CD14-positive monocyte (primary cell): Measurements from ENCODE around the gene PLXNC1. TPM values are rescaled to one million over a fixed set of nuclear protein-coding genes. Genes with fewer than 3 reads are reported as not detected.

Experiments
- DNase-seq, 3 donors: peaks; one replicate each; pipeline ENCODE4 v3.0.0-alpha.2; 2011 to 2022
- H2AFZ ChIP-seq: 2 replicates; pipeline ENCODE4 v1.6.0; 2012; ENCODE audit warnings: mild to moderate bottlenecking, low read depth, low read length, inconsistent platforms; ENCODE audit not compliant: insufficient read depth, poor library complexity, severe bottlenecking
- H3K27ac ChIP-seq, 2 donors: 1 replicate in 1 of 2; 2 replicates in 1 of 2; pipeline ENCODE4 v1.5.1; 2012 to 2013; ENCODE audit warnings: low read length in 2 of 2, control low read depth in 1 of 2, inconsistent platforms in 1 of 2, low read depth in 1 of 2, mild to moderate bottlenecking in 1 of 2
- H3K27me3 ChIP-seq, 2 donors: one replicate each; pipeline versions ENCODE4 v1.6.0 to v1.6.1; 2011 to 2013; ENCODE audit warnings: low read length in 2 of 2; ENCODE audit not compliant: control insufficient read depth in 2 of 2, insufficient read depth in 2 of 2
- H3K36me3 ChIP-seq, 2 donors: replicated peaks in 1 of 2; 1 replicate in 1 of 2; 2 replicates in 1 of 2; pipeline versions ENCODE4 v1.5.1 to v1.6.1; 2012 to 2013; ENCODE audit warnings: low read length in 2 of 2, control low read depth in 1 of 2, inconsistent platforms in 1 of 2, mild to moderate bottlenecking in 1 of 2; ENCODE audit not compliant: insufficient read depth in 2 of 2, control insufficient read depth in 1 of 2
- H3K4me1 ChIP-seq, 2 donors: 1 replicate in 1 of 2; 2 replicates in 1 of 2; pipeline versions ENCODE4 v1.5.1 to v1.6.1; 2012 to 2013; ENCODE audit warnings: low read length in 2 of 2, control low read depth in 1 of 2, inconsistent platforms in 1 of 2, mild to moderate bottlenecking in 1 of 2, moderate library complexity in 1 of 2; ENCODE audit not compliant: insufficient read depth in 2 of 2, control insufficient read depth in 1 of 2
- H3K4me2 ChIP-seq: replicated peaks from 2 replicates; pipeline ENCODE3; 2012; ENCODE audit warnings: low read length, moderate library complexity, mild to moderate bottlenecking; ENCODE audit not compliant: poor library complexity, severe bottlenecking; ENCODE audit errors: extremely low read depth
- H3K4me3 ChIP-seq, 3 experiments: fragments of 200-600 bp in 1 of 3; sonication (generic) in 1 of 3; replicated peaks in 1 of 3; 1 replicate in 2 of 3; 2 replicates in 1 of 3; pipeline ENCODE4 v1.5.1; 2011 to 2013; ENCODE audit warnings: low read length in 3 of 3, mild to moderate bottlenecking in 3 of 3, control low read depth in 2 of 3, low read depth in 2 of 3, inconsistent platforms in 1 of 3, moderate library complexity in 1 of 3
- H3K79me2 ChIP-seq: 2 replicates; pipeline ENCODE4 v1.6.0; 2012; ENCODE audit warnings: mild to moderate bottlenecking, control low read depth, inconsistent platforms, low read length, moderate library complexity; ENCODE audit not compliant: insufficient read depth
- H3K9ac ChIP-seq: 2 replicates; pipeline ENCODE4 v1.6.0; 2017; ENCODE audit warnings: low read length, mild to moderate bottlenecking; ENCODE audit not compliant: insufficient read depth, poor library complexity, severe bottlenecking
- H3K9me3 ChIP-seq, 2 donors: replicated peaks in 1 of 2; 1 replicate in 1 of 2; 2 replicates in 1 of 2; pipeline versions ENCODE4 v1.5.1 to v1.6.1; 2012 to 2013; ENCODE audit warnings: low read length in 2 of 2, control low read depth in 1 of 2; ENCODE audit not compliant: control insufficient read depth in 1 of 2, insufficient read depth in 1 of 2
- H4K20me1 ChIP-seq: 2 replicates; pipeline ENCODE4 v1.6.0; 2012; ENCODE audit warnings: mild to moderate bottlenecking, low read length, control low read depth, moderate library complexity; ENCODE audit not compliant: insufficient read depth
- H3K27ac Mint-ChIP-seq, 7 donors: one replicate each; pipeline ENCODE4 v1.8.0; 2020; ENCODE audit warnings: mild to moderate bottlenecking in 7 of 7, mixed read lengths in 7 of 7, moderate library complexity in 6 of 7, inconsistent platforms in 2 of 7
- H3K27me3 Mint-ChIP-seq, 3 donors: one replicate each; pipeline ENCODE4 v1.8.0; 2021 to 2022; ENCODE audit warnings: low read depth in 3 of 3, mild to moderate bottlenecking in 3 of 3, mixed read lengths in 3 of 3, moderate library complexity in 3 of 3, inconsistent platforms in 1 of 3
- H3K36me3 Mint-ChIP-seq, 2 donors: one replicate each; pipeline ENCODE4 v1.8.0; 2020; ENCODE audit warnings: mixed read lengths in 2 of 2, inconsistent platforms in 1 of 2, mild to moderate bottlenecking in 1 of 2
- H3K4me1 Mint-ChIP-seq: one replicate; pipeline ENCODE4 v1.8.0; 2020; ENCODE audit warnings: mild to moderate bottlenecking, mixed read lengths
- H3K4me3 Mint-ChIP-seq, 2 donors: one replicate each; pipeline ENCODE4 v1.8.0; 2020; ENCODE audit warnings: mild to moderate bottlenecking in 2 of 2, mixed read lengths in 2 of 2, moderate library complexity in 1 of 2
- H3K9me3 Mint-ChIP-seq, 7 donors: one replicate each; pipeline ENCODE4 v1.8.0; 2020 to 2022; ENCODE audit warnings: mixed read lengths in 7 of 7, mild to moderate bottlenecking in 6 of 7, moderate library complexity in 6 of 7, inconsistent platforms in 2 of 7
- WGBS: methylation state at CpG from one replicate; pipeline ENCODE4 v1.1.5; 2013; ENCODE audit warnings: missing lambda C conversion rate; ENCODE audit not compliant: insufficient coverage; 5-methylcytosine and 5-hydroxymethylcytosine counted together
- intact Hi-C, 2 donors: fragments of 100-400 bp; cut with micrococcal nuclease; formaldehyde crosslinking; loops; one replicate each; pipeline versions ENCODE4 v1.15.0 to v1.15.1; 2023
- polyA plus RNA-seq, 3 donors: library from polyadenylated mRNA; depleted of rRNA in 1 of 3; unstranded in 2 of 3; stranded (reverse) in 1 of 3; fragments of 300-500 nt in 2 of 3; fragments of >200 nt in 1 of 3; fragmentation: Illumina TruSeq in 2 of 3; gene quantifications; 1 replicate in 2 of 3; 2 replicates in 1 of 3; pipeline ENCODE4 v1.2.3, GENCODE V29; 2012 to 2021
- TF ChIP-seq, protein P1 (sequence below): fragments of 200-600 bp; IDR thresholded peaks from one replicate; pipeline ENCODE4 v1.8.0; 2022; ENCODE audit warnings: antibody characterized with exemption, mild to moderate bottlenecking

Gene PLXNC1
- polyA plus RNA-seq, 3 donors: 14.3 to 35.2 (median 15.4) TPM

DNA sequence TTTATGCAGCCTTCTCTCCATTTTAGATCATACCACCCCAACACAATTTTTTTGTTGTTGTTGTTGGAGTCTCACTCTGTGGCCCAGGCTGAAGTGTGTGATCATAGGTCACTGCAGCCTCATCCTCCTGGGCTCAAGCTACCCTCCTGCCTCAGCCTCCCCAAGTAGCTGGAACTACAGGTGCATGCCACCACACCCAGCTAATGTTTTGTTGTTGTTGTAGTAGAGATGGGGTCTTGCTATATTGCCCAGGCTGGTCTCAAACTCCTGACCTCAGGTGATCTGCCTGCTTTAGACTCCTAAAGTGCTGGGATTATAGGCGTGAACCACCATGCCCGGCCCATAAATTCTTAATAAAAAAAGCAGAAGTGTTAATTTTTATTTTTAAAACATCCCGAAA lies 111.6 kb downstream of the PLXNC1 start:
- H3K4me1 ChIP-seq: peaks cover 40 to 44% of the 10 kb centered on the region in 2 donors
- H3K27ac ChIP-seq: no peak overlapping the region
- no peaks in the 10 kb centered on the region for H4K20me1 ChIP-seq
- Mint-ChIP-seq H3K36me3 (peaks cover 65 to 74% of the 10 kb centered on the region in 2 donors), H3K27ac (no peak overlapping the region), H3K4me1 (peaks cover 43% of the 10 kb centered on the region), H3K9me3 (peaks cover 0 to 2% (median 0%) of the 10 kb centered on the region in 7 donors), H3K27me3 (peaks cover 0 to 2% (median 0%) of the 10 kb centered on the region in 3 donors), H3K4me3 (no peak overlapping the region)
- H3K36me3 ChIP-seq: peaks cover 33 to 68% of the 10 kb centered on the region in 2 donors
- no peak overlapping the region for H3K4me2 ChIP-seq
- no peaks in the 10 kb centered on the region for H3K27me3 ChIP-seq
- no peak overlapping the region for H3K9ac ChIP-seq
- intact Hi-C loops: loop anchor here (10.0 kb wide), 2 partner anchors 105 to 115 kb away; partner anchors contain the start of gene PLXNC1 (in 1 of the 2)
- TF ChIP-seq, protein P1, sequence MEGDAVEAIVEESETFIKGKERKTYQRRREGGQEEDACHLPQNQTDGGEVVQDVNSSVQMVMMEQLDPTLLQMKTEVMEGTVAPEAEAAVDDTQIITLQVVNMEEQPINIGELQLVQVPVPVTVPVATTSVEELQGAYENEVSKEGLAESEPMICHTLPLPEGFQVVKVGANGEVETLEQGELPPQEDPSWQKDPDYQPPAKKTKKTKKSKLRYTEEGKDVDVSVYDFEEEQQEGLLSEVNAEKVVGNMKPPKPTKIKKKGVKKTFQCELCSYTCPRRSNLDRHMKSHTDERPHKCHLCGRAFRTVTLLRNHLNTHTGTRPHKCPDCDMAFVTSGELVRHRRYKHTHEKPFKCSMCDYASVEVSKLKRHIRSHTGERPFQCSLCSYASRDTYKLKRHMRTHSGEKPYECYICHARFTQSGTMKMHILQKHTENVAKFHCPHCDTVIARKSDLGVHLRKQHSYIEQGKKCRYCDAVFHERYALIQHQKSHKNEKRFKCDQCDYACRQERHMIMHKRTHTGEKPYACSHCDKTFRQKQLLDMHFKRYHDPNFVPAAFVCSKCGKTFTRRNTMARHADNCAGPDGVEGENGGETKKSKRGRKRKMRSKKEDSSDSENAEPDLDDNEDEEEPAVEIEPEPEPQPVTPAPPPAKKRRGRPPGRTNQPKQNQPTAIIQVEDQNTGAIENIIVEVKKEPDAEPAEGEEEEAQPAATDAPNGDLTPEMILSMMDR: no peak
- DNase-seq: no peak
- H2AFZ ChIP-seq: no peak overlapping the region
- no peaks in the 10 kb centered on the region for H3K79me2 ChIP-seq
- no peaks in the 10 kb centered on the region for H3K9me3 ChIP-seq
- H3K4me3 ChIP-seq: no peak overlapping the region
- WGBS: no CpG with 5 or more reads among the region's 3 CpGs

DNA sequence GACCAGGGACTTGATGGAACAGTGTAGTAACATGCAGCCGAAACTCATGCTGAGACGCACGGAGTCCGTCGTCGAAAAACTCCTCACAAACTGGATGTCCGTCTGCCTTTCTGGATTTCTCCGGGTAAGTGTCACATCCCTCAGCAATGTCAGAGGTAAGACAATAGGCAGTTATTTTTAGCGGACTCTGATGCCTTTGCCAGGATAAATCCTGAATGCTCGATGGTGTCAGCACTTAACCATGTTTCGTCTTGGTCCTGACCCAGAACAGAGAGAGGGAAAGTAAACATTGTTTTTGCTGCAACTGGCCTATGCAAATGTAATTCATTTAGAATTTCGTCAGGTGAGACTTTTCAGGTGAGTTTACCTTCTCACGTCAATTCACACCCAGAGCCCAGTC lies 112.3 kb downstream of the PLXNC1 start:
- no peaks in the 10 kb centered on the region for H3K79me2 ChIP-seq
- H3K4me3 ChIP-seq: no peak overlapping the region
- peaks cover 45% of the 10 kb centered on the region for H3K4me1 Mint-ChIP-seq
- no peak overlapping the region for H3K27ac ChIP-seq
- peak overlapping the region in 2 of 7 donors; percentile 46 to 70 for H3K27ac Mint-ChIP-seq
- H3K9me3 ChIP-seq: no peaks in the 10 kb centered on the region
- H3K27me3 ChIP-seq: no peaks in the 10 kb centered on the region
- H3K4me3 Mint-ChIP-seq: no peak overlapping the region
- no peak overlapping the region for H3K4me2 ChIP-seq
- no peaks in the 10 kb centered on the region for H4K20me1 ChIP-seq
- WGBS: 95% methylated on average over 11 of the region's 13 CpGs
- peaks cover 45 to 50% of the 10 kb centered on the region in 2 donors for H3K4me1 ChIP-seq
- peaks cover 0 to 2% (median 0%) of the 10 kb centered on the region in 3 donors for H3K27me3 Mint-ChIP-seq
- H3K36me3 ChIP-seq: peaks cover 26 to 68% of the 10 kb centered on the region in 2 donors
- peaks cover 0 to 2% (median 0%) of the 10 kb centered on the region in 7 donors for H3K9me3 Mint-ChIP-seq
- no peak for DNase-seq
- no peak overlapping the region for H3K9ac ChIP-seq
- TF ChIP-seq, protein P1: no peak
- intact Hi-C loops: loop anchor here (10.0 kb wide), 2 partner anchors 106 to 116 kb away; partner anchors contain the start of gene PLXNC1 (in 1 of the 2)
- H2AFZ ChIP-seq: no peak overlapping the region
- peaks cover 65 to 74% of the 10 kb centered on the region in 2 donors for H3K36me3 Mint-ChIP-seq
